M059J (cell line): ENCODE data around the gene COX7B2. TPM values are rescaled to one million over a fixed set of nuclear protein-coding genes. Genes with fewer than 3 reads are reported as not detected.

Experiments used
- DNase-seq: peaks from one replicate; pipeline ENCODE4 v3.0.0-alpha.2; 2012; ENCODE audit warnings: low read depth
- total RNA-seq: library from RNA; depleted of rRNA; stranded (reverse); fragments of >200 nt; shearing (Covaris generic); gene quantifications from 2 replicates; pipeline ENCODE4 v1.2.3, GENCODE V29; 2014; rRNA removed

Gene COX7B2, protein sequence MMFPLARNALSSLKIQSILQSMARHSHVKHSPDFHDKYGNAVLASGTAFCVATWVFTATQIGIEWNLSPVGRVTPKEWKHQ
- 7.4 TPM in 1 of 2 replicates, not detected in the other for total RNA-seq

- DNase-seq: no peak
Measured at GRCh38 chr4:46909078-46909477, at the start of gene COX7B2. Gene COX7B2, minus strand, starts transcription at chr4:46909245. Its CDS starts 174,053 bp downstream, at chr4:46735192.

- peak; percentile 30 for DNase-seq
Measured at GRCh38 chr4:46956451-46956850, 47.4 kb upstream of the COX7B2 start.

DNA sequence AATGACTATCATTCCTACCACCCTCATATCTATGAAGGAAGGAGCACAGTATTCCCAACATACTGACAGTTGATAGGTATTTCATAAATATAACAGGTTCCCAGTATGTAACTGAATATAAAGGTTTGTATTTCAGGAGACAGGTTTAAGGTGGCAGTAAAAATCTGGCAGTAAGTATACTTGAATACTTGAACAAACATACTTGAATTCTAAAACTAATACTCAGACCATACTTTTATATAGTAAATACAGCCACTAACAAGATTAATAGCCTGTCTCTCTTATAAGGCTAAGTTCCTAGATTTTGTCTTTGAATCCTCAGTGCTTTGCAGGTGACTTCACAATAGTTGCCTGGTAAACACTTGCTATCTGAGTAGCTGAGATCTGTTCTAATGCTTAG is 46.6 kb upstream of the COX7B2 start:
- no peak for DNase-seq

GRCh38 chr4:46954643-46955042 is 45.6 kb upstream of the COX7B2 start:
- no peak for DNase-seq

- DNase-seq: no peak
Measured at GRCh38 chr4:46953564-46953963, 44.5 kb upstream of the COX7B2 start.

- DNase-seq: no peak
Measured at GRCh38 chr4:46952451-46952850, 43.4 kb upstream of the COX7B2 start.

GRCh38 chr4:46950826-46951225 is 41.8 kb upstream of the COX7B2 start:
- DNase-seq: no peak

- no peak for DNase-seq
Measured at GRCh38 chr4:46949822-46950221, 40.8 kb upstream of the COX7B2 start.

DNA sequence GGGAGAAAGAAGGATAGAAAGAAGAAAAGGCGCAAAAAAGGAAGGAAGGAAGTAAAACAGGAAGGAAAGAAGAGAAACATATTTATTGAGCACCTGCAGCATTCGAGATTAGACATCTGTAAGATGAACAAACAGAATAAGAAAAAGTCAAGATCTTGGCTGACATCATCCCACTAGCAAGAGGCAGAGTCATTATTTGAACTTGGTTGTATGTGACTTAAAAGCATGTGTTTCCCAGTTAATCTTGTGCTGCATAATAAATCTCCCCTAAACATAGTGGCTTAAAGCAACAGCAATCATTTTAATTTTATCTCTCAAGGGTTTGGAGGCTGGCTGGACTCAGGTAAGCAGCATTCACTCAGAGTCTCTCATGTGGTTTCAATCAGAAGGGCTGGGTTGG is 38.5 kb upstream of the COX7B2 start:
- no peak for DNase-seq

- DNase-seq: peak; percentile 69
Measured at GRCh38 chr4:46946919-46947536, 38.0 kb upstream of the COX7B2 start.

GRCh38 chr4:46945062-46945461 is 36.0 kb upstream of the COX7B2 start:
- DNase-seq: no peak

GRCh38 chr4:46944345-46944744 is 35.3 kb upstream of the COX7B2 start:
- no peak for DNase-seq

GRCh38 chr4:46937493-46937892 is 28.4 kb upstream of the COX7B2 start:
- DNase-seq: no peak

- DNase-seq: peak; percentile 32
Measured at GRCh38 chr4:46934726-46935125, 25.7 kb upstream of the COX7B2 start.

- DNase-seq: peak; percentile 87
Measured at GRCh38 chr4:46933686-46934085, 24.6 kb upstream of the COX7B2 start.

GRCh38 chr4:46931981-46932380 is 22.9 kb upstream of the COX7B2 start:
- DNase-seq: peak; percentile 59

DNA sequence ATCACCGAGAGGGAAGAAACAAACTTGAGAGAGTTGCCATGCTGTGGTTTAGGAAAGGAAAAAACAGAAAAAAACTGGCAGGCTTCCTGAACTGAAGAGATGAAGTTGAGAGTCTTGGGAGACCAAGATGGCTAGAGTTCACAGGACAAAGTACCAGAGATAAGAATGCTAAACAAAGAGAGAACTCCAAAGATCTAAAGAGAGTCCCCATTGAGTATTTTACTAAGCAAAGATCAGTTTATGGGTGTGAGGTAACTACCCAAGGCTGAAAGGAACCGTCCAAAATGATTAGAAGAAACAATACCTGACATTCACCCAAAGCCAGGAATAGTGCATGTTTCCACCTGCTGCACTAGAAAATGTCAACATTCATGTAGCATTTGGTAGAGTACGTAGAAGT is 21.8 kb upstream of the COX7B2 start:
- DNase-seq: peak; percentile 26

DNA sequence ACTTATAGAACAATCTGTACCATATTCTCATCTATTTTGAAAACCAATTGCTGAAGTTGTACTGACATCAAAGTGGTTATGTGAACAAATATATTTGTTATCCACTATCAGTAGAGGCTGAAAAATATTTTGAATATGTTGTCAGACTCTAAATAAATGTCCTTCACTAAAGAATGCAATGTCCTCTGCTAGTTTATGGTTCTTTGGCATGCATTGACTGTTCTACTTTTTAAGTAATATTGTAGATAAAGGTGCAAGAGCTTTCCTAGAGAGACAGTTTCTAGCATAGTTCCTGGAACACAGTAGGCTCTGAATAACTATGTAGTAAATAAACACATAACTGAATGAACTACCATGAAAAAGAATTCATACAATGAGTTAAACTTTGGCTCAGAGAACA is 18.2 kb upstream of the COX7B2 start:
- no peak for DNase-seq

DNA sequence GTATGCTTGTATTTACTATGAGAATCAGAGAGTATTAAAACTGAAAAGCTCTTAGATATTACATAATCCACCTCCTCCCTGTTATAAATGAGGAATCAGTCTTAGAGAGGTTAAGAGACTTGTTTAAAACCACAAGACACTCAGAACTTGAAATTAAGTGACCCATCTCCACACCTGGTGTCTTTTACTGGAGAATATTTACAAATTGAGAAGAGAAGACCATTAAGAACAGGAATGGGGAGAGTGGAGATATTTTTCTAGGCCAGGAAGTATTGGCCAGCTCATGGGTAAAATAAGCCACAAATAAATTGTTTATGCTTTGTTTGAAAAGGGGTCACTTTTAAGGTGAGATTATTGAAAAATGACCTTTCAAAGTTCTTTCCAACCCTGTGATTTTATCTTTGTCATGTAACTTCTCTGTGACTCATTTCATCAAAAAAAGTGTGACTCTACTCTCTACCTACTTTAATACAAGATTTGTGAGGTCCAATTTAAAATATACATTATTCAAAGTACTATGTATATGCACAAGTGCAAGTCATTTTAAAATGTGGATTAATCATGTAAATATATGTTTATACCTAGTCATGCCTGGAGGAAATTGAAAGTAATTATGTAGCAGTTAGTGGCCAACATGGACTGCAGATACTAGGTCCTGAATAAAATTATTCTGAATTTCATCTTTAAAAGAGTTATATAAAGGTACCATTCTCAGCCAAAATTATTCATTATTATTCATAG is 15.9 kb upstream of the COX7B2 start:
- DNase-seq: peak; percentile 56

- no peak for DNase-seq
Measured at GRCh38 chr4:46922205-46922604, 13.2 kb upstream of the COX7B2 start.

DNA sequence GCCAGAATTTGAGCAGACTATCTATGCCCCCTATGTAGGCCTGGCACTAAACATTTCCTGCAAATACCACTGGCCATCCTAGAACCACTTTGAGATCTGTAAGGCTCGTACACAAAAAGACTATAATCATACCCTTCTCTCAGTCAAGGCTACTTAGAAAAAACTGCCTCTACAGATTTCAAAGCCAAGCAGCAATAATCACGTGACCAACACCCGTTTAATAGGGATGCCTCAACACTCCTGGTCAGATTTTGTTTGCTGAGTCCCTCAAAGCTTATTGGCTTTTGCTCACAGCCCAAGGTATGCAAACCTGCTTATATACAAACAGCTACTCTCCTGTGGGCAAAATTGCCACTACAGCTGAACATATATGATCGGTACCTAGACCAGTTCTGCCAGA is 897 bp downstream of the COX7B2 start:
- DNase-seq: no peak

GRCh38 chr4:46900082-46900481 is 9.0 kb downstream of the COX7B2 start:
- no peak for DNase-seq

DNA sequence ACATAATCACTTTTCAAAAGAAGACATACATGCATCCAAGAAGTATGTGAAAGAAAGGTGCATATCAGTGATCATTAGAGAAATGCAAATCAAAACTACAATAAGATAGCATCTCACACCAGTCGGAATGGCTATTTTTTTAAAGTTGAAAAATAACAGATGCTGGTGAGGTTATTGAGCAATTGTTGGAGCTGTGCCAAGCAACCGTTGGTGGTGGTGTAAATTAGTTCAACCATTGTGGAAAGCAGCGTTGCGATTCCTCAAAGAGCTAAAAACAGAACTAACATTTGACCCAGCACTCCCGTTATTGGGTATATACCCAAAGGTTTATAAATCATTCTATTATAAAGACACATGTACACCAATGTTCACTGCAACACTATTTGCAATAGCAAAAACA is 14.2 kb downstream of the COX7B2 start:
- no peak for DNase-seq
